Measurements from ENCODE around the gene SSUH2. TPM values are rescaled to one million over a fixed set of nuclear protein-coding genes. Genes with fewer than 3 reads are reported as not detected.
A peak's percentile ranks its signal among the peaks of the same experiment; 100 is the strongest.

SSUH2 gene
- total RNA-seq, 1 donor from 2014 or later: 0.51 TPM

DNA sequence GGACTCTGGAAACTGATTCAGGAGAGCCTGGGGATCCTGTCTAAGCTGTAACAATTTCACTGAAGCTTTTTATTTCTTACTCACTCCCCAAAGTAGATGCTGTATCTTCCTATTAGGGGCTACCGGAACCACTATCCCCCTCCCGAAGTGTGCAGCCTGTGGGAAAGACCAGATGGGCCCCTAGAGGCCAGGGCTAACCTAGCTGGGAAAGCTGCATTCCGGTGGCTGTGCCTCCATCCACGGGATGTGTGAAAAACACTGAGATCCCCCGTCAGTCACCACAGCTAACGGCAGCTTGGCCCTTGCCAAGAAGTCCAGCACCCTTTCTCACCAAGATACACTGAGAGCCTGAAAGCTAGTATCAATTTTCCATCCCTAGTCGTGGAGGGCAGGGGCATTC, 3.1 kb downstream of the SSUH2 start:
- DNase-seq (ENCODE audit: low read depth in 2 of 2): no peak

DNA sequence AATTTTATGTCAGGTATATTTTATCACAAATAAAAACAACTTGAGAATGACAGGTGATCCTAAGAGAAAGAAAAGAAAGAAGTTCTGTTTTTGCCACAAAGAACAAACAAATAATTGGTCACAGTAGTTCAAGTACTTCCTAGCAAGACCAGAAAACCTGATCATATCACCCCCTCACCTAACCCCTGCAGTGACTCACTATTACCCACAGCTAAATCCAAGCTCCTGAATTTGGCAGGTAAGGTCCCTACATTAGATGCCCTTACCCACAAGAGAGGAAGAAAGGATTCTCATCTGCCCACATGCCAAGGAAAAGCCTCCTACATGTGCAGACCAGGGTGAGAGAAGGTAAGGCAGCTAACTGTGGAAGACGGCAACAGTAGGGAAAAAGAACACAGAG, 4.4 kb downstream of the SSUH2 start:
- DNase-seq (ENCODE audit: low read depth in 2 of 2): no peak

DNA sequence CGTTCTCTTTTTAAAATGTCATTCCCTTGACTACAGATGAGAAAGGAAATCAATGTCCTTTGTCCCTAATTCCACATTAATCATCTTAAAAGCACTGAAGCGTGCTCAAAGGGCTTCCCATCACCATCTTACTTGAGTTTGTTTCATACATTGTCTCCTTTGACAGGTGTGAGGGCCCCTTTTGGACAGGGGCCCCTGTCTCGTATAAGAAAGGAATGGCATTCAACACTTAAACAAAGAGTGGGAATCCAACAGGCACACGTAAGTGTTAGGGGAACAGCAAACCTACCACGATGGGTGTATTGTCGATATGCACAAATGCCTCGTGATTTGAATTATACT, 5.0 kb downstream of the SSUH2 start:
- DNase-seq (ENCODE audit: low read depth in 2 of 2): no peak

DNA sequence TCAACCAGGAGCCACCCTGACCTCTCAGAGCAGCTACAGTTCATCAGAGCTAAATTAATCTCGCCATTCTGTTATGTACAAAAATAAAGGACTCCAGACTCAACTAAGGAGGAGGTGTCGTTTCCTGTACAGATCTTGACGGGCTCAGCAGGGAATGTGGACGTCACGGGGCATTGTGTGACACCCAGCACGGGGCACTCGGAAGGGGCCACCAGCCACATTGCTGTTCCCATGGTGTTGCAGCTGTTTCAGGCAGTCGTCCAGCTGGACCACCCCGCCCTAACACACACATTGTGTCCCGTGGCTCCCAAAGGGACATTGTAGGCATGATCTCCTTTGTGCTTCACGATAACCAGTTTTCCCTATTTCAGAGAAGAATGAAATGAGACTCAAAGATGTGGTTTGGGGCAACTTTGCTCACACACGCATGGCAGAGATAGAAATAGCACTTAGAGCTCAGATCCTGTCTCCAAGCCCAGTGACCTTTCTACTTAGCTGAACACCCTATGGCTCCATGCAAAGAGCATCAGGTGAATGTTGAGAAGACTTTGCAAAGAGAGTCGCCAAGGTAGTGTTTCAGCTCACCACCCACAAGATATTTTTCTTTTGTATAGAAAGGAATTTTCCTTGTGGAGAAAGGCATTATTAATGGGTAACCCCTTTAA, 5.5 kb downstream of the SSUH2 start:
- DNase-seq (ENCODE audit: low read depth in 2 of 2): peak in 1 of 2 donors; percentile 35

DNA sequence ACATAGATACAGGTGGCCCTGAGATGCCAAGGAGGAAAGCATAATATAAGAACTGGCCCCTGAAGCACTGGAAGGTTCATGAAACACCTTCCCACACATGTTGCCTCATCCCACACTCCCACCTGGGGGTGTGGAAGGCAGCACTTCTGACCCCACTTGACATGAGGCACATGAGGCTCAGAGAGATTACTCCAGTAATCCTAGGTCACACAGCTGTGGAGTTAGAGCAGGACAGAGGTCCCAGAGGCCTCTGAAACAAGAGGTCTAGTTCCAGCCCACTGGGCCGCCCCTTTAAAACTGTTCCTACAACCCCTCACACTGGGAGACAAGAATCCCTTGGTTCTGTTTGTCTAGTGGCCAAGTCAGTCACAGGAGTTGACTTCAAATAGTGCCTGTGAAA, 7.2 kb downstream of the SSUH2 start:
- DNase-seq (ENCODE audit: low read depth in 2 of 2): no peak

DNA sequence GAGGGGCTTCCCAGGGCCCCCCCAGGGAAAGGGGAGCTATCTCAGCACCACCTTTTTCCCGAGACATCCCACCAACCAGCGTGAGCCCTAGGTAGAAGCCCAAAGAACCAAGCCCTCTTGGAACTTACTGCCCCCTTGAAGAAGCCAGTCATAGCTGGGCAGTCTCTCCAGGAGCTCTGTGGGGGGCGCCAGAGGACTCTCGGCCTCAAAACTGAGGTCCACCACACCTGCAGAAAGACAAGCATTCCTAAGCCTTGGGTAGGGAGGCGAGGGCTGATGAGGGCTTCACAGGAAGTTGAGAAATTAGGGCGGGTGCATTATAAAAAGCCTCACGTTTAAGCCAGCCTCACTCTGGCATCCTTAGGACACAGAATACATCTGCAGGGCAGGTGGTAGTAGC, 9.0 kb downstream of the SSUH2 start:
- no peak for DNase-seq (ENCODE audit: low read depth in 2 of 2)

DNA sequence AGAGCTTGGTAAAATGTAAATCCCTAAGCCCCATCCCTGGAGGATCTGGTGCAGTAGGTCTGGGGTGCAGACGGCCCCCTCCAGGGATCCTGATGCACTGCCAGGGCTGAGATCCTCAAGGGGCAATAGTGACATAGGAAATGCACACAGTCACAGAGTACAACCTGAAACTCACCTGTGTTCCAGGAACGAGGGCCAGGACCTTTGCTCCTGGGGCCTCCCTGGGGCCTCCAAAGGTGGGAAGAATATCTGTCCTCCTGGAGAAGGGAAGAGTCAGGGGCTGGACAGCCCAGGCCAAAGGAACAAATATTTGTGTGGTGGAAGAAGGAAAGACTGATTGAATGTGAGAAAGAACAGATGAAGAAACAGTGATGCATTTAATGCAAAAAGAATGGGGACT, 9.5 kb downstream of the SSUH2 start:
- DNase-seq (ENCODE audit: low read depth in 2 of 2): no peak

DNA sequence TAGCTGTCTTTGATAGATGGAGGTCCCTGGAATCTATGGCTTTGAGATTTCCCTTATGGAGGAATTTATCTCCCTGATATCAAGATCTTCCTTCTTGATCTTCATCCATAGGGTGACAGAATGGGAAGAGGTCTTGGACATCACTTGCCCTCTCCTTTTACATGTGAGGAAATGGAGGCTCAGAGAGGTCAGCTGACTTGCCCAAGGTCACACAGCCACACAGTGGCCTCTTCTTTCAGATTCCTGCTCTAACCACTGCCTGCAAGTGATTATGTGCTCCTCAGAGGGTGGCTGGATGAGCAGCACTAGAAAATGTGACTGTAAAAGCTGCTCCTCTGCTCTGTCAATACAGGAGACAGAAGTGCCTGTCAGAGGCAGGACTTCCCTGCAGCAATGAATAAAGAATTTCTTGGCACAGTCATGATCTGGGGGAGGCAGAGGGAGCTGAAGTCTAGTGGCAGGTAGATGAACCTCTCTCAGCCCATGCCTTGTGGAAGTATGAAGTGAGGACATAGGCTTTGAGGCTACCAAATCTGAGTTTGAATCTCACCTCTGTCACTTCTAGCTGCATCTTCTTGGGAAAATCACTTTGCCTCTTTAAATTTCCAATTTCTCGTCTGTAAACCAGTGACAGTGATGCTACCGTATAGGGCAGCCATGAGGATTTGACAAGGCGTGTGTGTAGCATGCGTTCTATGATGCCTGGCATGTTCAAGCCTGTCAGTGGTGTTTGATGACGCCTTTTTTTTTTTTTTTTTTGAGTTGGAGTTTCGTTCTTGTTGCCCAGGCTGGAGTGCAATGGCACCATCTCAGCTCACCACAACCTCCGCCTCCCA, 12.0 kb downstream of the SSUH2 start:
- no peak for DNase-seq (ENCODE audit: low read depth in 2 of 2)

DNA sequence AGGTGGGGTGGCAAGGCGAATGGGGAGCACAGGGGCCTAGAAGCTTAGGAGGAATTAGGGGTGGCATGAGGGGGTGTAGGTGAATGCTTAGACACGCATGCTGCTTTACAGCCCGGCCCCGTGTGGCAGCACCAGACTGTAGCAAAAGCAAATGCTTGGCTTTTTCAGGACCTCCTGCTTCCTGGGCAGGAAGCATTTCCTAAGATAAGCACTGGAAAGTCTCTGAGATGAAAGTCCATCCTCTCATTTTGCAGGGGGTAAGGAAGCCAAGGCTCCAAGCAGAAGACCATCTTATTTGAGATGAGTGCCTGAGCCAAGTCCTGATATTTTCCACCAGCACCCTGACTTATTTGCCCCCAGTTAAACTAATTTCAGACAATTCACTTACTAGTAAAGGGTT, 12.9 kb downstream of the SSUH2 start:
- DNase-seq (ENCODE audit: low read depth in 2 of 2): no peak

DNA sequence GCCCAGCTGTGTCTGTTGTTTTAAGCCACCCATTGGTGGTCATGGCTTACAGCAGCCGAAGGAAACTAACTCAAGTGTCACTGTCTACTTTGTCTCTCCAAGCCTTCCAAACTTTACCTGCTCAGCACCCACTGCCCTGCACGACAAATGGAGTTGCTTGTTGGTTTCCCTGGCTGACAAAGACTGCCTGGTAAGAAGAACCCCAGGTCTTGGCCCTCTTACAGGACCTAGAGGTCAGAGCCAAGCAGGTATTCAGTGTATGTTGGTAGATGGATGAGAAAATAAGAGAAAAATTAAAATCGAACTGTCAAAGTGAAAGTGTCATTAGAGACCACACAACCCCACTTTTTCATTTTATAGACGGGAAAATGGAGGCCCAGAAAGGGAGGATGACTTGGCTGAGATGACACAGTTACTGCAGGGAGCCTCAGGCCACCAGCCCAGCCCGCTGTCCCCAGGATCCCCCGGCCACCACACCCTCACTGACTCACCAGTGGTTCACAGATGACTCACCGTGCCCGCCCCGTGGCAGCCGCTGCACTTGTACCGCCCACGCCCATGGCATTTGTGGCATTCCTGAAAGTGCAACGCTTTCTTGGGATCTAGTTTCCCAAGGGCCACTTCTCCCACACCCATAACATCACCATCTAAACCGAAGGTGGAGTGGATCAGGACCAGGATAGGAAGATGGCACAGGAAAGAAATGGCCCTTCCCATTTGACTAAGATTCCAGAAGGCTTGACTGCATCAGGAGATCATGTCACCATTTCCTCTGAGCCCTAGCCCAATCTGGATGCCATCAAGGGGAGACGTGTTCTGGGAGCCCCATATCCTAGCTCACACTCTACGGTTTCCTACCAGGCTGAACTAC, 15.2 kb downstream of the SSUH2 start:
- DNase-seq (ENCODE audit: low read depth in 2 of 2): peak; percentile 4 to 75

DNA sequence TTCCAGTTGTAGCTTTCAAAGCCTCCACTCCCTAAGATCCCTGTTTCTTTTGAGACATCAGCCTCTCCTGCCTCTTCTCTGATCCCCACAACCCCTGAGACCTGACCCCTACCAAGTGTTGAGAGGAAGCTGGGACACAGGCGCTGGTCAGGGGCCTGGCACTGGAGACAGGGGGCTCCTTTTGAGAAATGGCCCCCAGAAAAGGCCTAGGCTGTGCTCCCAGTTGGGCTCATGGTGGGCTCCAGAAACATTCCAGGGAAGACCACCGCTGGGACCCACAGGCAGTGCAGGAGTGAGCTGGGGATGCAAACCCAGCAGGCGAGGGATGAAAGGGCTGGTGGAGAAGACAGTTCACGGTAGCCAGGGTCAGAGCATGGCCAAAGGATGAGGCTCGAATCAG, 16.6 kb downstream of the SSUH2 start:
- no peak for DNase-seq (ENCODE audit: low read depth in 2 of 2)

DNA sequence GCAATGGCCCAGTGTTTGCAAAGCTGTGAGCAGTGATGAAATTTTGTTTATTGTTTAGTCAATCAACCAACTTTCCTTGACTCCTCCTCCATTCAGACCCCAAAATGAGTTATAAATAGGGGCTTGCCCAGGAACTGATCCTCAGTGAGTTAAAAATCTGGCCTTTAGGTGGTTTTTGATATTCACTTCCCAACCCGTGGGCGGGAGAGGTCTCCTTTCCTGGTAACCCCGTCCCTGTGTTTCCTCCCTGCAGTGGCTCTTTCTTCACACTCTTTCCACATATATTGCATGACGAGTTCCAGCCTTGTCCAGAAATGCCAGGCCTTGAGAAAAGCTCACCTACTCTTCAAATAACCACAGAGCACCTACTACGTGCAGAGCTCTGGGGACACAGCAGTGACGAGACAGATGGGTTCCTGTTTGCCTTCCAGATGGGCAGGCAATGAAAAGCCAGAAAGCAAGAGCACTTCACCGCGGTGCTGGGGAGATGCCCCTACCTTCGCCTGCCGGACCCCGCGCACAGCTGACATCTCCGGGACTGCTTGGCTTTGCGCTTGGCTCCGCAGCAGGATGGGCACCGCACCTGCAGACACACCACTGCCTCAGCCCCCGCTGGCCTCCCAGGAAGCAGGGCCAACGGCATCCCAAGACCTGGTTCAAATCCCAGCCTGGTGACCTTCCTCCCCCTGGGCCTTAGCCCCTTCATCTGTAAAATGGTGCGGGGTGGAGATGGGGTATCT, 17.2 kb downstream of the SSUH2 start:
- peak in 1 of 2 donors; percentile 14 for DNase-seq (ENCODE audit: low read depth in 2 of 2)

DNA sequence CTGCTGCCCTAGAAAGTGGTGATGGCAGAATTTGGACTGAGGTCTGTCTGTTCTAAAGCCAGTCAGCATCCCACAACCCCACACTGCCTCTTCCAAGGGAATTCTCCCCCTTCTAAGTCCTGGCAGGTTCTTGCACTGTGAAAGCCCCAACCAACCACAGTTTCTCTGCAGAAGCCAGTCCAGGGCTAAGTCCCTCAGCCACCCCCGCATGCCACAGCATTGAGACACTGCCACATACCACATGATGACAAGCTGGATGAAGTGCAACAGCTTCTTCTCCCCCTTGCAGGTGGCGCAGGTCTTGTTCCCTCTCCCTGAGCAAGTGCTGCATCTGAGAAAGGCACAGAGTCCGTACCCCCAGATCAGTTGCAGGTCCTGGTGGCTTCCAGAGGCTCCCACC, 18.6 kb downstream of the SSUH2 start:
- no peak for DNase-seq (ENCODE audit: low read depth in 2 of 2)

DNA sequence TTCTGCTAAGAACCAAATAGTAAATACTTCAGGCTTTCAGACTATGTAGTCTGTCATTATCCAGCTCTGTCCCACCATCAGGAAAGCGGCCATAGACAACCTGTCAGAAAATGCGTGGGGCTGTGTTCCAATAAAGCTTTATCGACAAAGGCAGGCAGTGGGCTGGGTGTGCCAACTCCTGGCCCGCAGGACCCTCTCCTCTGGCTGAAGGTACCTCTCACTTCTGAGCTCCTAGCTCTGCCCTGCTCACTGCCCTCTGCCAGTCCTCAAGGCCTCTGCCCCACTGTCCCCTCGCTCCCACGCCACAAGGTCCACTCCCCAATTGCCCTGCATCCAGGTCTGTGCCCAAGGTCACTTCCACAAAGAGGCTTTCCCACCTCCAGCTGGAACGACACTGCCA, 20.0 kb downstream of the SSUH2 start:
- no peak for DNase-seq (ENCODE audit: low read depth in 2 of 2)

DNA sequence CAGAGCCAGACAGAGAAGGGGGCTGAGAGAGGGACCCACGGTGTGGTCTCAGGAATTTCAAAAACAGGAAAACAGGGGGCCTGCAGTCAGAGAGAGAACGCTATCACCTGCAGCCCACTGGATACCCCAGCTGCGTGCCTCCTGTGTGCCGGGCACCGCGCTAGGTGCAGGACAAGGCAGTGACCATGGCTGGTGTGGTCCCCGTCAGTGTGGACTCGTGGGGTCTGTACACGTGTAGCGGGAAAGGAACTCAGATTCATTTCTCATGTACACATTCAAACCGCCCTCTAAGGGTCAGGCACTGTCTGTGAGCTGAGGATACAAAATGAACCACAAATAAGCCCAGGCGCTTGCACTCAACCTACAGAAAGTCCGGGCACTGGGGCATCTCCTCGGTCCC, 20.9 kb downstream of the SSUH2 start:
- no peak for DNase-seq (ENCODE audit: low read depth in 2 of 2)

DNA sequence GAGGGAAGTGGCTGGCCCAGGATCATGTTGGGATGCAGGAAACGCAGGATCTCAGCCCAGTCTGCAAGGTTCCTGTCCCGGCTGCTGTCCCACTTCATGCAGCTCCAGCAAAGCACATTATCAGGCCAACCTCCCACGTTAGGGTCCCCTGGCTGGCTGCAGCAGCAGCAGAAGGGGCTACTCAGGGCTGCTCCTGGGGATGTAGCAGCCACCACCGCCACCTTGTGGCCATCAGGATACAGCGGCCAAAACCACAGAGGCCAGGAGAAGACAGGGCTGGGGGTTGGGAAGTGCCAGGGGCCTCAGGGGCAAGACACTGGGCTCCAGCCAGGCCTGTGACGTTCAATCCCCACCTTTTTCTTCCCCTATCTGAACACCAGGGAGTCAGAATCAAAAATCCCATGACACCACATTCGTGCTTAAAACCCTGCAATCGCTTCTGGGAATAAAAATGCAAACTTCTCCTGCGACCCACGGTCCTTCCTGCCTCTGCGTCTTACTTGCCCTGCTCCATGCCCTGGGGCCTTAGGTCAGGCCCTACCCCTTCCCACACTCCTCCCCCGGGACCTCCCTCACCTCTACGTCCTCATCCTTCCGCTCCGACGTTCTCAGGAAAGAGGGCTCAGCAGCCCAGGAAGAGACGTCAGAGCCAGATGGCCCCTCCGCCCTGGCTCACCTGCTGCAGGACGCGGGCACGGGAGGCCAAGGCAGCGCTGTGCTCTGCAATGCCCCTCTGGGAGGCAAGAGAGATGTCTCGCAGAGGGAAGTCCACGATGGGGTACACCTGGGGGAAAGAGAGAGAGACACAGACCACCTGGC, 21.5 kb downstream of the SSUH2 start:
- peak; percentile 30 to 72 for DNase-seq (ENCODE audit: low read depth in 2 of 2)

DNA sequence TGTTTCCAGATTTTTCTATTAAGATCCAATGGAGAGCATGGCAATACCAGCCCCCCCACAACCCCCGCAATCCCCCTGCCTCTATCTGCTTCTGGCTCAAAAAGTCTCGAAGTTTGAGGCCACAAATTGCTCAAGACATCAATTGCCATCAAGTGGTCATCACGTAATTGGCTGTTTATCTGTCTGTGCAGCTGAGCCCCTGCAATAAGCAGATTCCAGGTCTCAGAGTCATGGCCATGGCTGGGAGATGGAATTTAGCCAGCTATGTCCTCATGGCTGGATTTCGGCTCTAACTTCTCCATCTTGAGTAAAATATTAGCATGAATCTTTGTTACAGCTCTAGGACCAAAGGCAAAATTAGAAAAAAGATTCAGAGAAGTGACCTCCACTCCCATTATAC, 22.7 kb downstream of the SSUH2 start:
- DNase-seq (ENCODE audit: low read depth in 2 of 2): no peak

DNA sequence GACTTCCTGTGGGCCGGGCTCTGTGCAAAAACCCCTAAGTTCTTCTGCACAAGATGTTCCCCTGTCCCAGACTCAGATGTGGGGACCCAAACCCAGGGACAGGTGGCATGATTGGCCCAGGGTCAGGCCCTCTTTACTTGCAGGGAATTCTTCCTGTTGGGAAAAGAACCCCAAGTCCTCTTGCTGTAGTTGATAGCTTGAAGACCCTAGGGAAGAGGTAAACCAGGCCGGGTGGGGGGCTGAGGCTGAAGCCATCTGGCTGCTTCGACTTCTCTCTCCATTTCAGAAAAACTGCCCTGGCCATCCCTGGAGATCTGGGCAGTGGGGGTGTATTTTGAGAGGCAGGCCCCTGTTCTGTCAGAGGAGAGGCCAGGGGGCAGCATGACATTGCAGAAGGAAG, 23.5 kb downstream of the SSUH2 start:
- DNase-seq (ENCODE audit: low read depth in 2 of 2): no peak

DNA sequence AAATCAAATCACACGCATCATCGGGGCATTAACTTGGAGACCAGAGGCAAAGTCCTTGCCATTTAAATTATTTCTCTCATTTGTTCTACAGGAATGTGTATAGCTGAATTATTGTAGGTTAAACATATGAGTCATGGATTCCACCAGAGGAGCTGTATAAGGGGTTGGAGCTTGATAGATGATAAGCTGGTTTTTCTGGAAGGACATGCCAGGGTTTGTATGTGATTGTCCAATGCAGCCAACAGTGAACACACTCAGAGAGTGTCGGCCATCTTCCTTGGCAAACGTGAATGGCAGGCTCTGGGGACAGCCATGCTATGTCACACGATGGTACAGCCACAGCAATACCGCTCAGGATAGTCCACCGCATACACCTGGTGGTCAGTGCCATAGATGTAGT, 25.1 kb downstream of the SSUH2 start:
- DNase-seq (ENCODE audit: low read depth in 2 of 2): no peak

DNA sequence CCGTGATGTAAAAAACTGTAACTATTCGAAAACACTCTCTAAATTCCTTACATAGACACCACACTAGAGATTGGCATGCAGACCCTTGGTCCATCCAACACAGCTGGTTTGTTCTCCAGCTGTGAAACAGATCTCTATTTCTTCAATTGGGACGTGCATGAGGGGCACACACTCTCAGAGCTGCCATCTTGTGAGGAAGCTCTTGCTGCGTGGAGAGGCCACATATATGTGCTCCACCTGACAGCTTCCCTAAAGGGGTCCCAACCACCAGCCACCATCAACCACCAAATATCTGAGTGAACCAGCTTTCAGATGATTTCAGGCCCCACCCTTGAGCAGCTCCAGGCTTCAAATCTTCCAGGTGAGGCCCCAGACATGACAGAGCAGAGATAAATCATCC, 25.6 kb downstream of the SSUH2 start:
- no peak for DNase-seq (ENCODE audit: low read depth in 2 of 2)

DNA sequence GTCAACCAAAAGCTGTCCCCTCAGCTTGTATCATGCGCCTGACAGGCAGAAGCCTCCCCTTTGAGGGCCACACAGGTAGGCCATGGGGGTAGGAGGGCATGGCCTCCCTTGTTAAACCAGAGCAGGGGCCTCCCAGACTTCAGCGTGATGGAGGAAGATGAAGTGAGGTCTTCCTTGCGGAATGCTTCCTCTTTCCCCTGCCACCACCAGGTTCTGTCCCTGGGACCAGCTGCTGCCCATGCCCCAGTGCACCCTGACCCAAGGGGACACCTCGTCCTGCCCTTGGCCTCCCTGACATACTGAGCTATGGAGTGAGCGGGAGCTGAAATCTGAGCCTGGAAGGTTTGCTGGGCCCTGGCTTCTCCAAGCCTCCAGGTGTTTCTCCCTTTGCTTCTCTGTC, 26.7 kb downstream of the SSUH2 start:
- no peak for DNase-seq (ENCODE audit: low read depth in 2 of 2)

All from dermis microvascular lymphatic vessel endothelial cell (primary cell).